IMR-90 (cell line): Measurements from ENCODE around the gene CPEB2. TPM values are rescaled to one million over a fixed set of nuclear protein-coding genes. Genes with fewer than 3 reads are reported as not detected.

Experiments used
- ATAC-seq: fragments of 200-7000 bp; cut with Tn5 transposase; 2 replicates; pipeline ENCODE4 v1.9.1; 2020; ENCODE audit warnings: low read depth, mild to moderate bottlenecking, moderate library complexity
- BruUV-seq: library from RNA; stranded (reverse); fragments of 400-500 nt; replicated peaks from 2 replicates; lab custom pipeline; 2021; lab: Mats Ljungman, UMichigan
- CTCF ChIA-PET: fragments of 300-600 bp; formaldehyde crosslinking; extraction: SDS; loops from one replicate; lab custom pipeline; 2021; ENCODE audit warnings: antibody characterized with exemption; lab: Yijun Ruan, JAX
- POLR2A ChIA-PET: fragments of 300-600 bp; sonication (Branson Sonifier 250); formaldehyde crosslinking; loops from one replicate; lab custom pipeline; 2022; ENCODE audit warnings: antibody characterized with exemption; ENCODE audit not compliant: unreplicated experiment; lab: Charles Lee
- DNase-seq: peaks from one replicate; pipeline ENCODE4 v3.0.0; 2013
- H2AFZ ChIP-seq: replicated peaks from 2 replicates; pipeline ENCODE3; 2013; ENCODE audit warnings: low read length, mild to moderate bottlenecking; ENCODE audit not compliant: poor library complexity
- H2AK5ac ChIP-seq: 2 replicates; pipeline ENCODE4 v1.6.1; 2013; ENCODE audit warnings: low read depth, low read length, inconsistent platforms
- H2AK9ac ChIP-seq: replicated peaks from 2 replicates; pipeline ENCODE3; 2013; ENCODE audit warnings: mild to moderate bottlenecking, low read depth, low read length, moderate library complexity; ENCODE audit not compliant: poor library complexity
- H2BK120ac ChIP-seq: 2 replicates; pipeline ENCODE4 v1.6.1; 2013; ENCODE audit warnings: low read depth, low read length, inconsistent platforms
- H2BK15ac ChIP-seq: 3 replicates; pipeline ENCODE4 v1.6.1; 2013; ENCODE audit warnings: low read depth, low read length, inconsistent platforms
- H2BK20ac ChIP-seq: 2 replicates; pipeline ENCODE4 v1.6.1; 2013; ENCODE audit warnings: low read depth, mild to moderate bottlenecking, inconsistent platforms, low read length, moderate library complexity
- H2BK5ac ChIP-seq: 2 replicates; pipeline ENCODE4 v1.6.1; 2013; ENCODE audit warnings: mild to moderate bottlenecking, low read depth, low read length, inconsistent platforms; ENCODE audit not compliant: poor library complexity, severe bottlenecking
- H3K14ac ChIP-seq: replicated peaks from 2 replicates; pipeline ENCODE4 v1.6.1; 2013; ENCODE audit warnings: low read depth, low read length, inconsistent platforms
- H3K18ac ChIP-seq: 2 replicates; pipeline ENCODE4 v1.6.1; 2013; ENCODE audit warnings: low read depth, low read length, control low read depth
- H3K23ac ChIP-seq: 2 replicates; pipeline ENCODE4 v1.6.1; 2013; ENCODE audit warnings: low read depth, low read length, inconsistent platforms
- H3K27ac ChIP-seq: 2 replicates; pipeline ENCODE4 v1.5.1; 2013; ENCODE audit warnings: mild to moderate bottlenecking, control low read depth, low read length; ENCODE audit not compliant: insufficient read depth
- H3K27me3 ChIP-seq: 2 replicates; pipeline ENCODE4 v1.6.1; 2013; ENCODE audit warnings: low read length; ENCODE audit not compliant: control insufficient read depth, insufficient read depth
- H3K36me3 ChIP-seq: 2 replicates; pipeline ENCODE4 v1.6.1; 2013; ENCODE audit warnings: low read length, mixed read lengths; ENCODE audit not compliant: control insufficient read depth, insufficient read depth
- H3K4ac ChIP-seq: 2 replicates; pipeline ENCODE4 v1.6.1; 2013; ENCODE audit warnings: low read depth, low read length, inconsistent platforms
- H3K4me1 ChIP-seq: 2 replicates; pipeline ENCODE4 v1.6.1; 2013; ENCODE audit warnings: low read length, mixed read lengths; ENCODE audit not compliant: control insufficient read depth, insufficient read depth
- H3K4me2 ChIP-seq: 2 replicates; pipeline ENCODE4 v1.6.1; 2013; ENCODE audit warnings: low read depth, mild to moderate bottlenecking, control low read depth, low read length, moderate library complexity
- H3K4me3 ChIP-seq: 2 replicates; pipeline ENCODE4 v1.5.1; 2013; ENCODE audit warnings: low read depth, mild to moderate bottlenecking, control low read depth, low read length, moderate library complexity; ENCODE audit not compliant: insufficient read depth
- H3K56ac ChIP-seq: 2 replicates; pipeline ENCODE4 v1.6.1; 2013; ENCODE audit warnings: low read length, inconsistent platforms; ENCODE audit not compliant: insufficient read depth; ENCODE audit errors: extremely low read depth
- H3K79me1 ChIP-seq, 2 experiments: 2 replicates each; pipeline ENCODE4 v1.6.1; 2013; ENCODE audit warnings: low read length in 2 of 2, inconsistent platforms in 1 of 2, low read depth in 1 of 2
- H3K9ac ChIP-seq: 2 replicates; pipeline ENCODE4 v1.6.1; 2013; ENCODE audit warnings: low read depth, low read length, control low read depth
- H3K9me1 ChIP-seq: 2 replicates; pipeline ENCODE4 v1.6.1; 2013; ENCODE audit warnings: low read length, inconsistent platforms; ENCODE audit not compliant: insufficient read depth
- H3K9me3 ChIP-seq: 2 replicates; pipeline ENCODE4 v1.6.1; 2013; ENCODE audit warnings: low read length; ENCODE audit not compliant: control insufficient read depth, insufficient read depth
- H4K20me1 ChIP-seq: 2 replicates; pipeline ENCODE4 v1.6.1; 2013; ENCODE audit warnings: low read length, inconsistent platforms; ENCODE audit not compliant: insufficient read depth
- H4K5ac ChIP-seq: 2 replicates; pipeline ENCODE4 v1.6.1; 2013; ENCODE audit warnings: mild to moderate bottlenecking, low read depth, low read length, control low read depth
- H4K8ac ChIP-seq, 2 experiments: 2 replicates each; pipeline ENCODE4 v1.6.1; 2013; ENCODE audit warnings: low read depth in 2 of 2, low read length in 2 of 2, control low read depth in 1 of 2, inconsistent platforms in 1 of 2
- H4K91ac ChIP-seq: 2 replicates; pipeline ENCODE4 v1.6.1; 2013; ENCODE audit warnings: low read depth, low read length, inconsistent platforms; ENCODE audit not compliant: insufficient read depth
- FOS ChIP-seq: fragments of 150-350 bp; IDR thresholded peaks from 2 replicates; pipeline ENCODE4 v1.6.1; 2016; ENCODE audit warnings: low read depth, low read length
- MAFK ChIP-seq: IDR thresholded peaks from 2 replicates; pipeline ENCODE4 v1.6.1; 2012; ENCODE audit warnings: low read depth, low read length, improper control_type of control experiment
- MAZ ChIP-seq: IDR thresholded peaks from 2 replicates; pipeline ENCODE4 v1.6.1; 2012; ENCODE audit warnings: low read depth, mild to moderate bottlenecking, low read length, improper control_type of control experiment, moderate library complexity, borderline replicate concordance
- NFE2L2 ChIP-seq: fragments of 150-350 bp; IDR thresholded peaks from 2 replicates; pipeline ENCODE4 v1.6.1; 2016; ENCODE audit warnings: low read depth, mild to moderate bottlenecking, low read length
- POLR2A ChIP-seq: IDR thresholded peaks from 2 replicates; pipeline ENCODE4 v1.6.1; 2012; ENCODE audit warnings: mild to moderate bottlenecking, low read depth, low read length
- RAD21 ChIP-seq: IDR thresholded peaks from 2 replicates; pipeline ENCODE4 v1.6.1; 2012; ENCODE audit warnings: low read length, improper control_type of control experiment
- RCOR1 ChIP-seq: IDR thresholded peaks from 2 replicates; pipeline ENCODE4 v1.6.1; 2012; ENCODE audit warnings: mild to moderate bottlenecking, low read length, improper control_type of control experiment; ENCODE audit not compliant: insufficient replicate concordance
- SMC3 ChIP-seq: fragments of 150-350 bp; IDR thresholded peaks from 2 replicates; pipeline ENCODE4 v1.6.1; 2016; ENCODE audit warnings: low read depth, mild to moderate bottlenecking, antibody characterized with exemption, low read length, moderate library complexity
- USF2 ChIP-seq: fragments of 150-350 bp; IDR thresholded peaks from 2 replicates; pipeline ENCODE4 v1.6.1; 2017; ENCODE audit warnings: mild to moderate bottlenecking, antibody characterized with exemption, low read length, low read depth
- WGBS, 2 experiments: methylation state at CpG; one replicate each; pipeline versions ENCODE4 v1.1.5 to v1.1.7; 2013; ENCODE audit warnings: missing lambda C conversion rate in 2 of 2; ENCODE audit not compliant: insufficient read length in 1 of 2; ENCODE audit errors: extremely low coverage in 2 of 2; 5-methylcytosine and 5-hydroxymethylcytosine counted together
- dilution Hi-C: fragments of 300-500 bp; cut with HindIII; formaldehyde crosslinking; loops from one replicate; pipeline ENCODE4 v1.14.3; 2018; ENCODE audit warnings: low sequenced_read_pairs; ENCODE audit not compliant: unreplicated experiment
- in situ Hi-C: fragments of 300-500 bp; cut with MboI; formaldehyde crosslinking; loops from 3 replicates; pipeline ENCODE4 v1.14.3; 2019; ENCODE audit warnings: low sequenced_read_pairs, inconsistent platforms, mixed read lengths
- intact Hi-C: fragments of 100-400 bp; cut with micrococcal nuclease; formaldehyde crosslinking; loops from 2 replicates; pipeline ENCODE4 v1.10.0; 2022
- polyA plus RNA-seq, 3 experiments: library from polyadenylated mRNA; depleted of rRNA; stranded (reverse); fragments of >200 nt; gene quantifications; 2 replicates each; pipeline ENCODE4 v1.2.3, GENCODE V29; 2012; ENCODE audit warnings: low replicate concordance in 1 of 3
- total RNA-seq: library from RNA; depleted of rRNA; stranded (reverse); fragments of >200 nt; gene quantifications from 2 replicates; pipeline ENCODE4 v1.2.3, GENCODE V29; 2012
- TF ChIP-seq, protein P1 (sequence below): fragments of 150-350 bp; IDR thresholded peaks from 2 replicates; pipeline ENCODE4 v1.6.1; 2016; ENCODE audit warnings: low read depth, mild to moderate bottlenecking, low read length, moderate library complexity, borderline replicate concordance
- TF ChIP-seq, protein P2 (sequence below): conservative IDR thresholded peaks from 2 replicates; pipeline ENCODE4 v1.5.1; 2012; ENCODE audit warnings: mild to moderate bottlenecking, low read depth, low read length, improper control_type of control experiment

CPEB2 gene
- total and polyA plus RNA-seq, 2 of the 4 experiments (the other 2 are of a cell fraction): 10.6 to 12.0 TPM

DNA sequence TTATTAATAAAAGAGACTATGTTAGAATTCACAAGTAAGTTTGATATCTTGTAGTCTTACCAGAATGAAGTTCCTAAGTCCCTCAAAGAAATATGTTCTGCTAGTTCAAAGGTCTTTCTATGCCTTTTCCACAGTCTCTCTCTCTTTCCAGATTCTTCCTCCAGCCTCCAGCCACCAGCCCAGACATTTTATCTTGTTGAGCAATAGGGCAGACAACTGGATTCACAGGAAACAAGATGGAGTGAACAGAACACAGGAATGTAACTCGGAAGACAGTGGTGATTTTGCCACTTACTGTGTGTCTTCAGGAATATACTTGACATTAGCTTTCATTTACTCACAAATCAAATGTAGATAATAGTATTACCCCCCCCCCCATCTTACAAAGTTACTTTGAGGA lies 17.1 kb upstream of the CPEB2 start:
- no peak for DNase-seq
- Histone ChIP-seq H2AK9ac (no peak overlapping the region), H3K79me1 (no peaks in the 10 kb centered on the region), H3K4me1 (no peaks in the 10 kb centered on the region), H3K27ac (no peak overlapping the region), H3K23ac (no peak overlapping the region), H3K9me3 (no peaks in the 10 kb centered on the region), H3K4me2 (no peak overlapping the region), H3K36me3 (no peaks in the 10 kb centered on the region), H3K18ac (no peak overlapping the region), H4K91ac (no peak overlapping the region), H3K9me1 (no peaks in the 10 kb centered on the region), H2BK5ac (no peak overlapping the region), H3K56ac (no peak overlapping the region), H3K14ac (no peak overlapping the region), H3K27me3 (no peaks in the 10 kb centered on the region), H3K9ac (no peak overlapping the region), H2AK5ac (no peak overlapping the region), H2BK120ac (no peak overlapping the region), H4K5ac (no peak overlapping the region), H2BK15ac (no peak overlapping the region), H2AFZ (no peak overlapping the region), H3K4me3 (no peak overlapping the region), H4K8ac (no peak overlapping the region), H3K4ac (no peak overlapping the region), H4K20me1 (no peaks in the 10 kb centered on the region), H2BK20ac (no peak overlapping the region)
- no TSS peak for BruUV-seq
- no CpG with 5 or more reads among the region's 1 CpG for WGBS, 2 experiments
- no peak for ATAC-seq
- TF ChIP-seq USF2 (no peak), RCOR1 (no peak), POLR2A (no peak), RAD21 (no peak), NFE2L2 (no peak), SMC3 (no peak), MAFK (no peak), MAZ (no peak), FOS (no peak)
- TF ChIP-seq, protein P1, sequence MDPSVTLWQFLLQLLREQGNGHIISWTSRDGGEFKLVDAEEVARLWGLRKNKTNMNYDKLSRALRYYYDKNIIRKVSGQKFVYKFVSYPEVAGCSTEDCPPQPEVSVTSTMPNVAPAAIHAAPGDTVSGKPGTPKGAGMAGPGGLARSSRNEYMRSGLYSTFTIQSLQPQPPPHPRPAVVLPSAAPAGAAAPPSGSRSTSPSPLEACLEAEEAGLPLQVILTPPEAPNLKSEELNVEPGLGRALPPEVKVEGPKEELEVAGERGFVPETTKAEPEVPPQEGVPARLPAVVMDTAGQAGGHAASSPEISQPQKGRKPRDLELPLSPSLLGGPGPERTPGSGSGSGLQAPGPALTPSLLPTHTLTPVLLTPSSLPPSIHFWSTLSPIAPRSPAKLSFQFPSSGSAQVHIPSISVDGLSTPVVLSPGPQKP: no peak
- TF ChIP-seq, protein P2, sequence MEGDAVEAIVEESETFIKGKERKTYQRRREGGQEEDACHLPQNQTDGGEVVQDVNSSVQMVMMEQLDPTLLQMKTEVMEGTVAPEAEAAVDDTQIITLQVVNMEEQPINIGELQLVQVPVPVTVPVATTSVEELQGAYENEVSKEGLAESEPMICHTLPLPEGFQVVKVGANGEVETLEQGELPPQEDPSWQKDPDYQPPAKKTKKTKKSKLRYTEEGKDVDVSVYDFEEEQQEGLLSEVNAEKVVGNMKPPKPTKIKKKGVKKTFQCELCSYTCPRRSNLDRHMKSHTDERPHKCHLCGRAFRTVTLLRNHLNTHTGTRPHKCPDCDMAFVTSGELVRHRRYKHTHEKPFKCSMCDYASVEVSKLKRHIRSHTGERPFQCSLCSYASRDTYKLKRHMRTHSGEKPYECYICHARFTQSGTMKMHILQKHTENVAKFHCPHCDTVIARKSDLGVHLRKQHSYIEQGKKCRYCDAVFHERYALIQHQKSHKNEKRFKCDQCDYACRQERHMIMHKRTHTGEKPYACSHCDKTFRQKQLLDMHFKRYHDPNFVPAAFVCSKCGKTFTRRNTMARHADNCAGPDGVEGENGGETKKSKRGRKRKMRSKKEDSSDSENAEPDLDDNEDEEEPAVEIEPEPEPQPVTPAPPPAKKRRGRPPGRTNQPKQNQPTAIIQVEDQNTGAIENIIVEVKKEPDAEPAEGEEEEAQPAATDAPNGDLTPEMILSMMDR: no peak
- intact Hi-C loops (no loop called here), in situ Hi-C loops (no loop called here), dilution Hi-C loops (no loop called here)
- CTCF ChIA-PET: no interaction called here
- POLR2A ChIA-PET: no interaction called here
